ENCODE data around the gene DPP6.

DPP6 gene

GRCh38 chr7:154546946-154547587 is 494.9 kb downstream of the DPP6 start:
- DNase-seq (ENCODE audit: extremely low read depth, low read depth): no peak
- TF ChIP-seq, protein P1, sequence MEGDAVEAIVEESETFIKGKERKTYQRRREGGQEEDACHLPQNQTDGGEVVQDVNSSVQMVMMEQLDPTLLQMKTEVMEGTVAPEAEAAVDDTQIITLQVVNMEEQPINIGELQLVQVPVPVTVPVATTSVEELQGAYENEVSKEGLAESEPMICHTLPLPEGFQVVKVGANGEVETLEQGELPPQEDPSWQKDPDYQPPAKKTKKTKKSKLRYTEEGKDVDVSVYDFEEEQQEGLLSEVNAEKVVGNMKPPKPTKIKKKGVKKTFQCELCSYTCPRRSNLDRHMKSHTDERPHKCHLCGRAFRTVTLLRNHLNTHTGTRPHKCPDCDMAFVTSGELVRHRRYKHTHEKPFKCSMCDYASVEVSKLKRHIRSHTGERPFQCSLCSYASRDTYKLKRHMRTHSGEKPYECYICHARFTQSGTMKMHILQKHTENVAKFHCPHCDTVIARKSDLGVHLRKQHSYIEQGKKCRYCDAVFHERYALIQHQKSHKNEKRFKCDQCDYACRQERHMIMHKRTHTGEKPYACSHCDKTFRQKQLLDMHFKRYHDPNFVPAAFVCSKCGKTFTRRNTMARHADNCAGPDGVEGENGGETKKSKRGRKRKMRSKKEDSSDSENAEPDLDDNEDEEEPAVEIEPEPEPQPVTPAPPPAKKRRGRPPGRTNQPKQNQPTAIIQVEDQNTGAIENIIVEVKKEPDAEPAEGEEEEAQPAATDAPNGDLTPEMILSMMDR (IDR thresholded peaks at IDR 0.05; ENCODE audit: low read depth, low read length): no peak

GRCh38 chr7:154553711-154554265 is 501.6 kb downstream of the DPP6 start:
- TF ChIP-seq, protein P1 (IDR thresholded peaks at IDR 0.05; ENCODE audit: low read depth, low read length): no peak
- DNase-seq (ENCODE audit: extremely low read depth, low read depth): no peak

- TF ChIP-seq, protein P1 (IDR thresholded peaks at IDR 0.05; ENCODE audit: low read depth, low read length): no peak
These were observed 507.3 kb downstream of the DPP6 start for GRCh38 chr7:154559454-154559853.

GRCh38 chr7:154564676-154565075 is 512.5 kb downstream of the DPP6 start:
- TF ChIP-seq, protein P1 (IDR thresholded peaks at IDR 0.05; ENCODE audit: low read depth, low read length): no peak
- no peak for DNase-seq (ENCODE audit: extremely low read depth, low read depth)

More at GRCh38 chr7:154559454-154559853, 507.3 kb downstream of the DPP6 start:
- DNase-seq (ENCODE audit: extremely low read depth, low read depth): no peak

- DNase-seq (ENCODE audit: extremely low read depth, low read depth): no peak
- TF ChIP-seq, protein P1 (IDR thresholded peaks at IDR 0.05; ENCODE audit: low read depth, low read length): no peak
These were observed 514.7 kb downstream of the DPP6 start for GRCh38 chr7:154566877-154567276.

DNA sequence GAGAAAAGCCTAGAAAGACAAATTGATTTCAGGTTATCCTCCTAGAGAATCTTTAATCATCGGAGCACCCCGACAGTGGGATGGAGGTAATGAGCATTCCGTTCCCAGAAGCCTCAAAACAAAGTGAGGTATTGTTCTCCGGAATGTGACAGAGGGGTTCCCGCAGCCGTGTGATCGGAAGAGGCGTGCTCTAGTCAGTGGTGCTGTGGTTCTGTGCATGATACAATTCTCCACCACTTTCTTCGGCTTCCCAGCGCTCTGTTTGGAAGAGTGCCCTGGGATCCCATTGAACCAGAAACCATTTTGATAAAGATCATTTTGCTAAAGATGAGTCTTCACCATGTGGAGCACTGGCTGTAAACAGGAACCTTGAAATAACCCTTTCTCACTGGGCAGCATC is 516.1 kb downstream of the DPP6 start:
- no peak for DNase-seq (ENCODE audit: extremely low read depth, low read depth)
- TF ChIP-seq, protein P1 (IDR thresholded peaks at IDR 0.05; ENCODE audit: low read depth, low read length): no peak

- no peak for DNase-seq (ENCODE audit: extremely low read depth, low read depth)
- TF ChIP-seq, protein P1 (IDR thresholded peaks at IDR 0.05; ENCODE audit: low read depth, low read length): no peak
These were observed 517.7 kb downstream of the DPP6 start for GRCh38 chr7:154569916-154570315.
